Measurements from ENCODE around the gene HMGB1.

GRCh38 chr13:30464496-30465342, 1.0 kb downstream of the HMGB1 start:
- TF ChIP-seq CTCF (IDR thresholded peaks at IDR 0.05) (no peak), POLR2A (IDR thresholded peaks at IDR 0.05) (no peak)

Measured in testis (tissue), 2 donors.